HEK293 (cell line): ENCODE measurements around the gene SPATA31E1.
"Not testable (repeated sequence)": the region's sequence is repeated elsewhere in the genome, so short reads cannot be mapped to it uniquely, and the experiment has no call there.

ENCODE experiments used
- CTCF ChIA-PET: fragments of 350-600 bp; formaldehyde crosslinking; extraction: SDS; loops from one replicate; lab custom pipeline; 2021; ENCODE audit warnings: antibody characterized with exemption; lab: Yijun Ruan, JAX
- POLR2A ChIA-PET: fragments of 300-600 bp; formaldehyde crosslinking; extraction: SDS; loops from one replicate; lab custom pipeline; 2020; ENCODE audit warnings: antibody characterized with exemption, inconsistent platforms; lab: Yijun Ruan, JAX
- H3K27ac ChIP-seq: fragments of 200-500 bp; sonication (Bioruptor generic); 2 replicates; pipeline ENCODE4 v1.5.1; 2014; ENCODE audit warnings: low read depth, low read length, control low read depth, inconsistent platforms; ENCODE audit errors: extremely low read depth
- H3K36me3 ChIP-seq, 2 experiments: fragments of 200-500 bp in 1 of 2; sonication (Bioruptor generic) in 1 of 2; 1 replicate in 1 of 2; 2 replicates in 1 of 2; pipeline ENCODE4 v1.5.1; 2014 to 2017; ENCODE audit warnings: inconsistent platforms in 2 of 2, low read length in 2 of 2; ENCODE audit not compliant: control insufficient read depth in 2 of 2, insufficient read depth in 1 of 2
- H3K4me1 ChIP-seq: fragments of 200-500 bp; sonication (Bioruptor generic); 2 replicates; pipeline ENCODE4 v1.5.1; 2014; ENCODE audit warnings: mild to moderate bottlenecking, low read length, inconsistent platforms; ENCODE audit not compliant: control insufficient read depth, insufficient read depth
- H3K4me3 ChIP-seq: 2 replicates; pipeline ENCODE4 v1.5.1; 2011; ENCODE audit warnings: low read depth, mild to moderate bottlenecking, control low read depth, low read length, moderate library complexity
- H3K9me3 ChIP-seq: fragments of 200-500 bp; sonication (Bioruptor generic); 2 replicates; pipeline ENCODE4 v1.5.1; 2014; ENCODE audit warnings: low read depth, low read length, inconsistent platforms; ENCODE audit not compliant: control insufficient read depth, insufficient read depth
- HOXC10 ChIP-seq: sonication (generic); formaldehyde crosslinking; IDR thresholded peaks from 2 replicates; pipeline ENCODE4 v1.8.1; 2023; ENCODE audit warnings: mild to moderate bottlenecking, missing genetic modification reagents
- IKZF3 ChIP-seq: fragments of 450-650 bp; IDR thresholded peaks from 2 replicates; pipeline ENCODE4 v1.5.0; 2018; ENCODE audit warnings: missing biosample characterization, mild to moderate bottlenecking, missing genetic modification characterization, moderate library complexity
- PRDM2 ChIP-seq: fragments of 450-650 bp; formaldehyde crosslinking; IDR thresholded peaks from 2 replicates; pipeline ENCODE4 v1.5.1; 2016; ENCODE audit warnings: missing biosample characterization, missing genetic modification characterization, borderline replicate concordance
- ZEB2 ChIP-seq: fragments of 450-650 bp; formaldehyde crosslinking; IDR thresholded peaks from 2 replicates; pipeline ENCODE4 v1.5.1; 2016; ENCODE audit warnings: missing biosample characterization, missing genetic modification characterization
- ZIC2 ChIP-seq: fragments of 450-650 bp; formaldehyde crosslinking; IDR thresholded peaks from 2 replicates; pipeline ENCODE4 v1.5.1; 2016; ENCODE audit warnings: missing biosample characterization, missing genetic modification characterization
- ZNF18 ChIP-seq: fragments of 450-650 bp; formaldehyde crosslinking; IDR thresholded peaks from 2 replicates; pipeline ENCODE4 v1.5.1; 2016; ENCODE audit warnings: missing biosample characterization, missing genetic modification characterization
- ZNF239 ChIP-seq: fragments of 450-650 bp; formaldehyde crosslinking; IDR thresholded peaks from 2 replicates; pipeline ENCODE4 v1.5.1; 2016; ENCODE audit warnings: missing biosample characterization, missing genetic modification characterization
- ZNF292 ChIP-seq: fragments of 450-650 bp; formaldehyde crosslinking; IDR thresholded peaks from 2 replicates; pipeline ENCODE4 v1.5.1; 2016; ENCODE audit warnings: low read depth, missing biosample characterization, missing genetic modification characterization, borderline replicate concordance
- ZNF335 ChIP-seq: fragments of 450-650 bp; formaldehyde crosslinking; conservative IDR thresholded peaks from 2 replicates; pipeline ENCODE4 v1.5.1; 2016; ENCODE audit warnings: missing biosample characterization, missing genetic modification characterization
- ZNF362 ChIP-seq: fragments of 450-650 bp; formaldehyde crosslinking; IDR thresholded peaks from 2 replicates; pipeline ENCODE4 v1.5.1; 2016; ENCODE audit warnings: missing biosample characterization, missing genetic modification characterization
- ZNF426 ChIP-seq: fragments of 450-650 bp; formaldehyde crosslinking; IDR thresholded peaks from 2 replicates; pipeline ENCODE4 v1.5.1; 2017; ENCODE audit warnings: missing biosample characterization, missing genetic modification characterization, mild to moderate bottlenecking, inconsistent platforms, moderate library complexity
- ZNF549 ChIP-seq: fragments of 450-650 bp; IDR thresholded peaks from 2 replicates; pipeline ENCODE4 v1.5.1; 2018; ENCODE audit warnings: missing biosample characterization, missing genetic modification characterization, mild to moderate bottlenecking, inconsistent platforms, moderate library complexity
- ZNF558 ChIP-seq: fragments of 450-650 bp; formaldehyde crosslinking; IDR thresholded peaks from 2 replicates; pipeline ENCODE4 v1.5.1; 2016; ENCODE audit warnings: missing biosample characterization, missing genetic modification characterization
- ZNF76 ChIP-seq: fragments of 450-650 bp; formaldehyde crosslinking; IDR thresholded peaks from 2 replicates; pipeline ENCODE4; 2016; ENCODE audit warnings: low read depth, missing biosample characterization, missing genetic modification characterization, borderline replicate concordance
- ZNF791 ChIP-seq: fragments of 450-650 bp; formaldehyde crosslinking; IDR thresholded peaks from 2 replicates; pipeline ENCODE4 v1.5.1; 2016; ENCODE audit warnings: missing biosample characterization, missing genetic modification characterization
- TF ChIP-seq, protein P1 (sequence below): fragments of 450-650 bp; formaldehyde crosslinking; IDR thresholded peaks from 2 replicates; pipeline ENCODE4; 2016; ENCODE audit warnings: missing biosample characterization, missing genetic modification characterization
- TF ChIP-seq, protein P2 (sequence below): fragments of 450-650 bp; formaldehyde crosslinking; optimal IDR thresholded peaks from 2 replicates; pipeline ENCODE3; 2016; ENCODE audit warnings: missing biosample characterization, mild to moderate bottlenecking, missing genetic modification characterization

SPATA31E1 gene

GRCh38 chr9:87840134-87840533 is 42.5 kb upstream of the SPATA31E1 start (continued):
- no peak for TF ChIP-seq ZEB2
- TF ChIP-seq, all 188 proteins: peak for 0

GRCh38 chr9:87842878-87843585 is 39.6 kb upstream of the SPATA31E1 start:
- Histone ChIP-seq H3K9me3 (no peaks in the 10 kb centered on the region), H3K4me3 (no peak overlapping the region), H3K27ac (no peak overlapping the region), H3K36me3 (no peaks in the 10 kb centered on the region), H3K4me1 (no peaks in the 10 kb centered on the region)
- POLR2A ChIA-PET = no interaction called here
- CTCF ChIA-PET = no interaction called here
- no peak for TF ChIP-seq ZNF18
- TF ChIP-seq ZNF292 (tag by site-specific recombination) = no peak
- TF ChIP-seq ZNF362 (tag by site-specific recombination) = no peak
- TF ChIP-seq, protein P1, sequence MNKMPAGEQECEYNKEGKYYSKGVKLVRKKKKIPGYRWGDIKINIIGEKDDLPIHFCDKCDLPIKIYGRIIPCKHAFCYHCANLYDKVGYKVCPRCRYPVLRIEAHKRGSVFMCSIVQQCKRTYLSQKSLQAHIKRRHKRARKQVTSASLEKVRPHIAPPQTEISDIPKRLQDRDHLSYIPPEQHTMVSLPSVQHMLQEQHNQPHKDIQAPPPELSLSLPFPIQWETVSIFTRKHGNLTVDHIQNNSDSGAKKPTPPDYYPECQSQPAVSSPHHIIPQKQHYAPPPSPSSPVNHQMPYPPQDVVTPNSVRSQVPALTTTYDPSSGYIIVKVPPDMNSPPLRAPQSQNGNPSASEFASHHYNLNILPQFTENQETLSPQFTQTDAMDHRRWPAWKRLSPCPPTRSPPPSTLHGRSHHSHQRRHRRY (tag by site-specific recombination) = no peak
- no peak for TF ChIP-seq ZNF335 (tag by site-specific recombination)
- TF ChIP-seq, protein P2, sequence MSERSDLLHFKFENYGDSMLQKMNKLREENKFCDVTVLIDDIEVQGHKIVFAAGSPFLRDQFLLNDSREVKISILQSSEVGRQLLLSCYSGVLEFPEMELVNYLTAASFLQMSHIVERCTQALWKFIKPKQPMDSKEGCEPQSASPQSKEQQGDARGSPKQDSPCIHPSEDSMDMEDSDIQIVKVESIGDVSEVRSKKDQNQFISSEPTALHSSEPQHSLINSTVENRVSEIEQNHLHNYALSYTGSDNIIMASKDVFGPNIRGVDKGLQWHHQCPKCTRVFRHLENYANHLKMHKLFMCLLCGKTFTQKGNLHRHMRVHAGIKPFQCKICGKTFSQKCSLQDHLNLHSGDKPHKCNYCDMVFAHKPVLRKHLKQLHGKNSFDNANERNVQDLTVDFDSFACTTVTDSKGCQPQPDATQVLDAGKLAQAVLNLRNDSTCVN (tag by site-specific recombination) = no peak
- TF ChIP-seq PRDM2 (tag by site-specific recombination) = no peak

- TF ChIP-seq ZNF549 (tag by site-specific recombination) (no peak), ZIC2 (tag by site-specific recombination) (no peak), HOXC10 (CRISPR knock-in tag) (no peak), ZNF76 (tag by site-specific recombination) (no peak), ZNF426 (no peak), ZNF239 (tag by site-specific recombination) (no peak), IKZF3 (tag by site-specific recombination) (no peak), ZNF791 (tag by site-specific recombination) (no peak), ZNF558 (tag by site-specific recombination) (no peak)
- Histone ChIP-seq H3K9me3 (no peaks in the 10 kb centered on the region), H3K4me3 (no peak overlapping the region), H3K4me1 (no peaks in the 10 kb centered on the region), H3K27ac (no peak overlapping the region), H3K36me3 (no peaks in the 10 kb centered on the region)
- POLR2A ChIA-PET = no interaction called here
- CTCF ChIA-PET = no interaction called here
Observed at GRCh38 chr9:87844506-87844905, 38.2 kb upstream of the SPATA31E1 start.

GRCh38 chr9:87847817-87848216 is 34.9 kb upstream of the SPATA31E1 start:
- H3K27ac ChIP-seq, H3K4me1 ChIP-seq, H3K4me3 ChIP-seq, POLR2A ChIA-PET, CTCF ChIA-PET, H3K9me3 ChIP-seq, H3K36me3 ChIP-seq: not testable (repeated sequence)
